Small intestine (tissue), 7 donors: ENCODE measurements around the gene FAHD1. TPM values are rescaled to one million over a fixed set of nuclear protein-coding genes. Genes with fewer than 3 reads are reported as not detected.

Experiments
- DNase-seq, 2 donors: peaks; one replicate each; pipeline versions ENCODE4 v3.0.0 to v3.0.0-alpha.2; 2013
- FAIRE-seq: peaks from 2 replicates; lab custom pipeline; 2012; peaks lifted over from hg19 to GRCh38; lab: Jason Lieb, UNC
- H3K27ac ChIP-seq, 3 donors: one replicate each; pipeline ENCODE4 v1.5.1; 2013; ENCODE audit warnings: low read length in 2 of 3, mild to moderate bottlenecking in 2 of 3, control low read depth in 1 of 3, inconsistent platforms in 1 of 3, low read depth in 1 of 3, moderate library complexity in 1 of 3
- H3K27me3 ChIP-seq, 3 donors: one replicate each; pipeline ENCODE4 v1.6.1; 2013; ENCODE audit warnings: low read length in 3 of 3, inconsistent platforms in 1 of 3; ENCODE audit not compliant: control insufficient read depth in 3 of 3, insufficient read depth in 3 of 3
- H3K36me3 ChIP-seq, 3 donors: one replicate each; pipeline ENCODE4 v1.6.1; 2013; ENCODE audit warnings: low read length in 3 of 3, inconsistent platforms in 1 of 3, low read depth in 1 of 3, mild to moderate bottlenecking in 1 of 3, moderate library complexity in 1 of 3; ENCODE audit not compliant: control insufficient read depth in 3 of 3, insufficient read depth in 2 of 3
- H3K4me1 ChIP-seq, 3 donors: one replicate each; pipeline ENCODE4 v1.6.1; 2013; ENCODE audit warnings: low read length in 2 of 3, inconsistent platforms in 1 of 3, low read depth in 1 of 3, mild to moderate bottlenecking in 1 of 3, moderate library complexity in 1 of 3; ENCODE audit not compliant: control insufficient read depth in 3 of 3, insufficient read depth in 2 of 3
- H3K4me3 ChIP-seq, 3 donors: one replicate each; pipeline ENCODE4 v1.5.1; 2013; ENCODE audit warnings: low read length in 3 of 3, control low read depth in 1 of 3, inconsistent platforms in 1 of 3, low read depth in 1 of 3, mild to moderate bottlenecking in 1 of 3, moderate library complexity in 1 of 3
- H3K9me3 ChIP-seq, 2 donors: one replicate each; pipeline ENCODE4 v1.6.1; 2013; ENCODE audit warnings: low read depth in 1 of 2, low read length in 1 of 2; ENCODE audit not compliant: control insufficient read depth in 2 of 2, insufficient read depth in 1 of 2
- WGBS, 3 donors: extraction: QIAGEN DNeasy Blood & Tissue Kit; methylation state at CpG; one replicate each; pipeline ENCODE4 v1.1.7; 2013; 5-methylcytosine and 5-hydroxymethylcytosine counted together
- polyA plus RNA-seq, 4 donors: library from polyadenylated mRNA; stranded (reverse) in 3 of 4; unstranded in 1 of 4; fragments of 200-250 nt in 3 of 4; fragments of 120-200 nt in 1 of 4; gene quantifications; one replicate each; pipeline versions ENCODE4 v1.2.1 to v1.2.3, GENCODE V29; 2013
- donor health status: healthy with polysubstance abuse.
- donor health status: control.
- donor health status: control.
- donor health status: Bipolar disorder and iron deficiency.
- donor health status: healthy.

FAHD1 gene
- polyA plus RNA-seq, 4 donors = 55.1 to 181 (median 76.7) TPM

GRCh38 chr16:1817276-1817589 lies 9.8 kb upstream of the FAHD1 start:
- no peaks in the 10 kb centered on the region for H3K4me1 ChIP-seq
- DNase-seq (no peak), FAIRE-seq (no peak)
- H3K27ac ChIP-seq = no peak overlapping the region
- no peaks in the 10 kb centered on the region for H3K9me3 ChIP-seq
- peaks cover 6 to 83% (median 11%) of the 10 kb centered on the region in 3 donors for H3K36me3 ChIP-seq
- 93 to 94% (median 93%) methylated on average over 8 to 9 of the region's 9 CpGs for WGBS, 3 donors
- no peaks in the 10 kb centered on the region for H3K27me3 ChIP-seq
- no peak overlapping the region for H3K4me3 ChIP-seq

GRCh38 chr16:1817716-1818115 lies 9.3 kb upstream of the FAHD1 start:
- WGBS, 3 donors = 92 to 94% (median 93%) methylated on average over 17 of the region's 17 CpGs
- peaks cover 6 to 87% (median 11%) of the 10 kb centered on the region in 3 donors for H3K36me3 ChIP-seq
- H3K4me3 ChIP-seq = no peak overlapping the region
- no peaks in the 10 kb centered on the region for H3K4me1 ChIP-seq
- FAIRE-seq = no peak
- no peaks in the 10 kb centered on the region for H3K9me3 ChIP-seq
- DNase-seq = no peak
- no peak overlapping the region for H3K27ac ChIP-seq
- no peaks in the 10 kb centered on the region for H3K27me3 ChIP-seq

- 93 to 96% (median 95%) methylated on average over 21 to 27 of the region's 27 CpGs for WGBS, 3 donors
- no peak for DNase-seq
- H3K27me3 ChIP-seq = no peaks in the 10 kb centered on the region
- no peaks in the 10 kb centered on the region for H3K9me3 ChIP-seq
- no peaks in the 10 kb centered on the region for H3K4me1 ChIP-seq
- no peak for FAIRE-seq
- no peak overlapping the region for H3K27ac ChIP-seq
- no peak overlapping the region for H3K4me3 ChIP-seq
- H3K36me3 ChIP-seq = peaks cover 6 to 86% (median 11%) of the 10 kb centered on the region in 3 donors
Measured at GRCh38 chr16:1818204-1818872, 8.7 kb upstream of the FAHD1 start.

GRCh38 chr16:1818873-1819525 lies 8.0 kb upstream of the FAHD1 start:
- DNase-seq (no peak), FAIRE-seq (no peak)
- WGBS, 3 donors = 94 to 95% (median 94%) methylated on average over 34 to 35 of the region's 35 CpGs

GRCh38 chr16:1819611-1820010 lies 7.4 kb upstream of the FAHD1 start:
- H3K4me1 ChIP-seq = peaks cover 0 to under 1% (median 0%) of the 10 kb centered on the region in 3 donors
- no peaks in the 10 kb centered on the region for H3K9me3 ChIP-seq
- no peak overlapping the region for H3K27ac ChIP-seq
- WGBS, 3 donors = 93 to 96% (median 94%) methylated on average over 15 of the region's 15 CpGs
- DNase-seq (no peak), FAIRE-seq (no peak)
- H3K36me3 ChIP-seq = peaks cover 6 to 81% (median 11%) of the 10 kb centered on the region in 3 donors
- no peaks in the 10 kb centered on the region for H3K27me3 ChIP-seq
- no peak overlapping the region for H3K4me3 ChIP-seq

More at GRCh38 chr16:1818873-1819525, 8.0 kb upstream of the FAHD1 start:
- no peaks in the 10 kb centered on the region for H3K4me1 ChIP-seq
- H3K36me3 ChIP-seq = peaks cover 6 to 82% (median 11%) of the 10 kb centered on the region in 3 donors
- H3K4me3 ChIP-seq = no peak overlapping the region
- H3K9me3 ChIP-seq = no peaks in the 10 kb centered on the region
- H3K27me3 ChIP-seq = no peaks in the 10 kb centered on the region
- H3K27ac ChIP-seq = no peak overlapping the region

- Histone ChIP-seq H3K9me3 (no peaks in the 10 kb centered on the region), H3K4me3 (no peak overlapping the region), H3K36me3 (peaks cover 6 to 77% (median 7%) of the 10 kb centered on the region in 3 donors), H3K4me1 (peaks cover 0 to 7% (median 2%) of the 10 kb centered on the region in 3 donors), H3K27me3 (no peaks in the 10 kb centered on the region), H3K27ac (no peak overlapping the region)
- 81 to 85% (median 85%) methylated on average over 25 of the region's 25 CpGs for WGBS, 3 donors
- no peak for DNase-seq
- no peak for FAIRE-seq
Measured at GRCh38 chr16:1820096-1820945, 6.7 kb upstream of the FAHD1 start.

- Histone ChIP-seq H3K36me3 (peaks cover 6 to 71% (median 6%) of the 10 kb centered on the region in 3 donors), H3K27me3 (no peaks in the 10 kb centered on the region), H3K4me3 (no peak overlapping the region), H3K27ac (no peak overlapping the region), H3K4me1 (peaks cover 0 to 12% (median 2%) of the 10 kb centered on the region in 3 donors), H3K9me3 (no peaks in the 10 kb centered on the region)
- DNase-seq (no peak), FAIRE-seq (no peak)
- WGBS, 3 donors = 91 to 95% (median 92%) methylated on average over 11 to 12 of the region's 12 CpGs
Measured at GRCh38 chr16:1820946-1821290, 6.1 kb upstream of the FAHD1 start.

GRCh38 chr16:1821861-1822611 lies 5.0 kb upstream of the FAHD1 start:
- Histone ChIP-seq H3K27me3 (no peaks in the 10 kb centered on the region), H3K4me1 (peaks cover 0 to 12% (median 2%) of the 10 kb centered on the region in 3 donors), H3K27ac (no peak overlapping the region), H3K4me3 (no peak overlapping the region), H3K36me3 (peaks cover 2 to 60% (median 6%) of the 10 kb centered on the region in 3 donors), H3K9me3 (no peaks in the 10 kb centered on the region)
- FAIRE-seq (no peak), DNase-seq (no peak)
- WGBS, 3 donors = 92 to 94% (median 94%) methylated on average over 19 to 24 of the region's 24 CpGs
